PC-3 (cell line): Measurements from ENCODE around the gene MPND.

Experiments used
- EZH2 ChIP-seq: fragments of 300-600 bp; sonication (generic); IDR thresholded peaks from one replicate; pipeline ENCODE4 v1.6.1; 2017; ENCODE audit warnings: antibody characterized with exemption, mild to moderate bottlenecking, low read length; ENCODE audit not compliant: unreplicated experiment
- TF ChIP-seq, protein P1 (sequence below): fragments of 300-600 bp; sonication (generic); conservative IDR thresholded peaks from 2 replicates; pipeline ENCODE4 v1.5.1; 2017; ENCODE audit warnings: antibody characterized with exemption, low read depth, mild to moderate bottlenecking, low read length

DNA sequence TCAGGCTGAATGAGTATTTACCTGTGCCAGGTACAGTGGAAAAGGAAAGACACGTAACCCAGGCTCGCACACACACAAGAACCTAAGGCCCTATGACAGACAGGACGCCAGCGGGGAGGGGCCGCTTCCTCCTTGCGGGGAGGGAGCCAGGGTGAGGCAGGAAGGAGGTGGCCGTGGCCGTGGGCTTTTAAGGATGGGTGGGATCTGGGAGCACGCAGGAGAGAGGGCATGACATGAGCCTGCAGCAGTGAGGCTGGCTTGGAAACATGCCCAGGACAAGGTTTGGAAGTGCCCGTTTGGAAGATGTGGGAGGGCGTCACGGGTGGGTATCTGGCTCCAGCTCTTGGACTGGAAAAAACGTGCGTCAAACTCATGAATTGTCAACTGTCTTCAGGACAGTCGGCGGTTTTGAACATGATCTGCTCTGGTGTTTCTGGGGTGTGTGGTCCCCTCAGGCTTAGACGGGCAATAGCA, 36.9 kb downstream of the MPND start:
- no peak for TF ChIP-seq EZH2
- TF ChIP-seq, protein P1, sequence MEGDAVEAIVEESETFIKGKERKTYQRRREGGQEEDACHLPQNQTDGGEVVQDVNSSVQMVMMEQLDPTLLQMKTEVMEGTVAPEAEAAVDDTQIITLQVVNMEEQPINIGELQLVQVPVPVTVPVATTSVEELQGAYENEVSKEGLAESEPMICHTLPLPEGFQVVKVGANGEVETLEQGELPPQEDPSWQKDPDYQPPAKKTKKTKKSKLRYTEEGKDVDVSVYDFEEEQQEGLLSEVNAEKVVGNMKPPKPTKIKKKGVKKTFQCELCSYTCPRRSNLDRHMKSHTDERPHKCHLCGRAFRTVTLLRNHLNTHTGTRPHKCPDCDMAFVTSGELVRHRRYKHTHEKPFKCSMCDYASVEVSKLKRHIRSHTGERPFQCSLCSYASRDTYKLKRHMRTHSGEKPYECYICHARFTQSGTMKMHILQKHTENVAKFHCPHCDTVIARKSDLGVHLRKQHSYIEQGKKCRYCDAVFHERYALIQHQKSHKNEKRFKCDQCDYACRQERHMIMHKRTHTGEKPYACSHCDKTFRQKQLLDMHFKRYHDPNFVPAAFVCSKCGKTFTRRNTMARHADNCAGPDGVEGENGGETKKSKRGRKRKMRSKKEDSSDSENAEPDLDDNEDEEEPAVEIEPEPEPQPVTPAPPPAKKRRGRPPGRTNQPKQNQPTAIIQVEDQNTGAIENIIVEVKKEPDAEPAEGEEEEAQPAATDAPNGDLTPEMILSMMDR = no peak
